Omental fat pad (tissue), 4 donors: ENCODE results near the gene KNG1. TPM values are rescaled to one million over a fixed set of nuclear protein-coding genes. Genes with fewer than 3 reads are reported as not detected.

Source experiments
- ATAC-seq: fragments of 150-250 bp; one replicate; pipeline ENCODE4 v1.9.1; 2016; ENCODE audit warnings: mild to moderate bottlenecking, moderate library complexity; ENCODE audit not compliant: low FRiP score
- DNase-seq: peaks from one replicate; pipeline ENCODE4 v3.0.0-alpha.2; 2019; ENCODE audit warnings: low spot score
- CTCF ChIP-seq, 3 donors: fragments of 450-650 bp; IDR thresholded peaks; one replicate each; pipeline ENCODE4 v1.5.1; 2016 to 2017; ENCODE audit warnings: antibody characterized with exemption in 3 of 3, mild to moderate bottlenecking in 3 of 3, moderate library complexity in 2 of 3
- total RNA-seq, 4 donors: library from RNA; depleted of rRNA; stranded (reverse); fragments of >200 nt; gene quantifications; one replicate each; pipeline ENCODE4 v1.1.0, GENCODE V29; 2016

The KNG1 gene
- total RNA-seq, 4 donors from 2014 or later, result 0.09 TPM; not detected in 3

DNA sequence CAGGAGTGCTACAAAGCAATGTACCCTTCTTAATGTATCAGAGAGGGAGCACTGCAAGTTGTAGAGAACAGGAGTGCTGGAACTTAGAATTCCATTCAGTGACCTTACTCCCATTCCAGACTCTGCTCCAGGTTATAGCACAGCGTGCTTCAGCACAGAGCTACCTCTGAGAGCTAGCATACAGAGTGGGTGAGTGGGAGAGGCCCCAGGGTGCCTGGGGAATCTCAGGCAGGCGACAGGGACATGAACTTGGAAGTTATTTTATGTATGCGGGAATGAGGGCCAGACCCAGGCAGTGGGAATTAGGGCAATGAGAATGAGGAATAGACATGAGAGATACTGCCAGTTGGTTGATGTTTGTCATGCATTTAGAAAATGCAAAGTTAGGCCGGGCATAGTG lies 3.7 kb upstream of the KNG1 start:
- ATAC-seq (no peak), DNase-seq (no peak)
- TF ChIP-seq CTCF (IDR thresholded peaks at IDR 0.05), result no peak

DNA sequence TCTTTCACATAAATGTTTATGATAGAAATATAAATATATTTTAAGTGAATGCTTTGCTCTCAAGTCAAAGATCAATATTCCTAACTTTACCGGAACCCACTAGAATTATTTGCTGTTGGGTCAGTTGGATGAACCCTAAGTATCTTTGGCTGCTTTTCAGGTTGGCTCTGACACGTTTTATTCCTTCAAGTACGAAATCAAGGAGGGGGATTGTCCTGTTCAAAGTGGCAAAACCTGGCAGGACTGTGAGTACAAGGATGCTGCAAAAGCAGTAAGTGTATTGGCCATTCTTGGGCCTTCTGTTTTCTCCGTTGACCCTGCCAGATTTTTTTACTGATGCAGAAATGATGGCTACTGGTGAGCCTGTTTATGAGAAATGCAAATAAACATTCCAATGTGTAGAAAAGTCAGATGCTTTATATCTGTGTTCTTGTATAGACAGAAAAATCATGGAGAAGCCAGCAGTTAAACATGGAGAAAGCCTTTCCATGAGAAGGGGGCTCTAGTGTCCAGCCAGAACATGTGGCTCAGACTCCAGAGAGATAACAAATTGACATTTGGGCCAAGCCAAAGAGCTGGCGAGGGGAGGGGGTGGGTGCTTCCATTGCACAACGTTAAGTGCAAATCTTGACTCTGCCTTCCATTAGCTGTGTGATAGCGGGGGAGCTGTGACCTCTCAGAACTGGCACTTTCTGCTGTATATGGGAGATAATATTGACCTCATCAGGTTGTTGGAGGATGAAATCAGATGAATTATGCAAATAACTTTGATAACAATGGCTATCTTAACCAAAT lies 3.0 kb downstream of the KNG1 start:
- TF ChIP-seq CTCF (IDR thresholded peaks at IDR 0.05), result no peak
- ATAC-seq, result no peak
- no peak for DNase-seq

- TF ChIP-seq CTCF (IDR thresholded peaks at IDR 0.05), result no peak
- DNase-seq, result no peak
- ATAC-seq, result no peak
These were observed 5.3 kb downstream of the KNG1 start for GRCh38 chr3:186722457-186722856.

GRCh38 chr3:186724911-186725310 lies 7.8 kb downstream of the KNG1 start:
- DNase-seq (no peak), ATAC-seq (no peak)
- TF ChIP-seq CTCF (IDR thresholded peaks at IDR 0.05), result no peak

- DNase-seq (no peak), ATAC-seq (no peak)
- TF ChIP-seq CTCF (IDR thresholded peaks at IDR 0.05), result no peak
These were observed 15.1 kb downstream of the KNG1 start for GRCh38 chr3:186732169-186732766.

- no peak for TF ChIP-seq CTCF (IDR thresholded peaks at IDR 0.05)
- ATAC-seq, result no peak
- DNase-seq, result no peak
These were observed 25.6 kb downstream of the KNG1 start for GRCh38 chr3:186742618-186743380.
